GM06990 (cell line): ENCODE measurements around the gene OR2B2.

Source experiments
- DNase-seq: peaks from one replicate; pipeline ENCODE4 v3.0.0-alpha.2; 2011; ENCODE audit not compliant: insufficient read length; ENCODE audit errors: extremely low read depth
- H3K27me3 ChIP-seq: replicated peaks from 2 replicates; pipeline ENCODE4 v1.6.0; 2011; ENCODE audit warnings: low read length; ENCODE audit not compliant: control insufficient read depth, insufficient read depth
- H3K36me3 ChIP-seq: 2 replicates; pipeline ENCODE4 v1.5.1; 2011; ENCODE audit warnings: low read length; ENCODE audit not compliant: control insufficient read depth, insufficient read depth
- H3K4me3 ChIP-seq: replicated peaks from 2 replicates; pipeline ENCODE4 v1.5.1; 2011; ENCODE audit warnings: low read depth, mild to moderate bottlenecking, control low read depth, low read length
- CTCF ChIP-seq: IDR thresholded peaks from 2 replicates; pipeline ENCODE4 v1.5.1; 2011; ENCODE audit warnings: low read length, control low read depth, mild to moderate bottlenecking, inconsistent platforms; ENCODE audit not compliant: insufficient read depth, poor library complexity, severe bottlenecking

OR2B2 gene

GRCh38 chr6:27883136-27883535 is 29.1 kb downstream of the OR2B2 start:
- Histone ChIP-seq H3K27me3 (no peaks in the 10 kb centered on the region), H3K36me3 (no peaks in the 10 kb centered on the region), H3K4me3 (no peak overlapping the region)
- TF ChIP-seq CTCF, result no peak
- DNase-seq, result no peak

GRCh38 chr6:27882624-27883023 is 29.6 kb downstream of the OR2B2 start:
- Histone ChIP-seq H3K4me3 (no peak overlapping the region), H3K36me3 (no peaks in the 10 kb centered on the region), H3K27me3 (no peaks in the 10 kb centered on the region)
- TF ChIP-seq CTCF, result no peak
- no peak for DNase-seq

DNA sequence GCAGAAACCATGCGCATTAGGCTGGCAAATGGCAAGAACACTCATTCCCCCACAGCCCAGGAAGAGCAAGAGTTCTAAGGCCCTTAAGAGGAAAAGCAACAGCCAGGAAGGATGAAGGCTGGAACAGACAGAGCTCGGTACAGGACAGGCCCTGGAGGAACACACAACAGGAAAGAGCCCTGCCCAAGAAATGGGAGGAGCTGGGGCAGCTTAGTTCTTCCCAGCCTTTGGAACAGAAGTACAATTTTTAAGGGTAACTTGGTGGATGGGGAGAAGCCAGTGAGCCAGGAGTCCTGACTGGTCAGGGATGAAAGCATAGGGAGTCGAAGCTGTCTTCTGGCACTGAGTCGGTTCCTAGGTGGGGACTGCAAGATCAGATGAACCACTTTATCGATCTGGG is 32.4 kb downstream of the OR2B2 start:
- Histone ChIP-seq H3K27me3 (no peaks in the 10 kb centered on the region), H3K36me3 (no peaks in the 10 kb centered on the region), H3K4me3 (no peak overlapping the region)
- no peak for DNase-seq
- no peak for TF ChIP-seq CTCF

DNA sequence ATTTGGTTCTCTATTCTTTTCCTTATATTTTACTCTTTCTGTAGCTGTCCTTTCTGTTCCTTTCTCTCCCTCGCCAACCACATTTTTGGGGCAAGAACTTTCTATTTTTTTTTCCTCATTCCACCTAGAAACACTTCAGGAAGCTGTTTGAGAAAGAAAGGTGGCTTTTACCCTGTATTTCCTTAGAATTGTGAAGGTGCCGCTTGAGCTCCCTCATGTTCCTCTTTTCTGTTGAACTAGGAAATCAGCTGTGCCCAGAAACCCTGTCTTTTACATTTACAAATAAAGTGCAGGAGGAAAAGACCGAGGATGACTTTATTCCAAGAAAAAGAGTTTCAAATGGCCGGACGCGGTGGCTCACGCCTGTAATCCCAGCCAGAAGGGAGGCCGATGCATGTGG is 38.2 kb downstream of the OR2B2 start:
- Histone ChIP-seq H3K36me3 (no peaks in the 10 kb centered on the region), H3K4me3 (no peak overlapping the region; the same call in 1 of the 2 replicates)

DNA sequence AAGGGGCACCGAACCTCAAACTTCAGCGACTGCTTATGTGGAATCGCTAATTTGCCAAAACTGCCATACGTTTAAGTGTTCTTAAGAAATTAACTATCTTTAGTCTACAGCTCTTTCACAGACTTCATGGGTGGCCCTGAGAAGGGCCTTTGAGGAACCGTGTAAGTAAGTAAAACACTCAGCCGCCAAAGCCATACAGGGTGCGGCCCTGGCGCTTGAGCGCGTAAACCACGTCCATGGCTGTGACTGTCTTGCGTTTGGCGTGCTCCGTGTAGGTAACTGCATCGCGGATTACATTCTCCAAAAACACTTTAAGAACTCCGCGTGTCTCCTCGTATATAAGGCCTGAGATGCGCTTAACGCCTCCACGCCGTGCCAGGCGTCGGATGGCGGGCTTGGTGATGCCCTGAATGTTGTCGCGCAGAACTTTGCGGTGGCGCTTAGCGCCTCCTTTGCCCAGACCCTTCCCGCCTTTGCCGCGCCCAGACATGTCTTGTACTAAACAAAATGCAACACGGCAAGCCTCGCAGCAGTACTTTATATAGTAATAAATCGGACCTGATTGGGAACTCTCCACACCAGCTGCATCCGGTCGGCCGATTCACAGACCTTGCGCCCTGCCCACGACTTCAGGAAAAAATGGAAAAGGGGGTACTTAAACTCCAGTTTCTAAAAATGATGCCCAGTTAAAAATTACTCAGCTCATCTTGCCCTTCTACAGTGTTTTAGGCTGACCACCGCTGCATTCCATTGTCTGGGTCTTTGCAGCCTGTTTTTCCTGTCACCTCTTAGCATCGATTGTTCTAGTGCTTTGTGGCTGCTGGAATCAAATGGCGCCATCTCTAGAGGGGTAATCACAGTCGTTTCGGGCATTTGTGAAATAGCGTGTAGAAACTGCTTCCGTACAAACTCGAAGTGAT is 38.9 kb downstream of the OR2B2 start:
- Histone ChIP-seq H3K4me3 (peak overlapping the region; percentile 47), H3K27me3 (no peaks in the 10 kb centered on the region), H3K36me3 (no peaks in the 10 kb centered on the region)
- DNase-seq, result peak; percentile 91
- TF ChIP-seq CTCF, result no peak

More for the DNA sequence above, 38.2 kb downstream of the OR2B2 start:
- DNase-seq, result no peak
- H3K27me3 ChIP-seq, result no peaks in the 10 kb centered on the region
- no peak for TF ChIP-seq CTCF
